ENCODE results near the gene PARG.

GRCh38 chr10:49830016-49830415, 111.8 kb downstream of the PARG start:
- no peak for TF ChIP-seq POLR2A (IDR thresholded peaks at IDR 0.05; ENCODE audit: low read depth, low read length)
- no peak for TF ChIP-seq TAF1 (IDR thresholded peaks at IDR 0.05; ENCODE audit: low read depth, low read length)
